Activated naive CD4-positive, alpha-beta T cell treated with anti-CD3 and anti-CD28 coated beads, Interleukin-2, amount 10 ng/mL, durations not matched to agents 7 days and 5 days (primary cell): ENCODE data around the gene OBSCN.

Experiments used
- CTCF ChIA-PET: fragments of 350-600 bp; sonication (Branson Sonifier 250); formaldehyde crosslinking; loops from one replicate; lab custom pipeline; 2021; ENCODE audit warnings: antibody characterized with exemption; lab: Charles Lee
- DNase-seq: peaks from one replicate; pipeline ENCODE4 v3.0.0-alpha.2; 2020
- H3K27ac Mint-ChIP-seq: one replicate; pipeline ENCODE4 v1.8.0; 2021; ENCODE audit warnings: mild to moderate bottlenecking, moderate library complexity, mixed read lengths
- H3K27me3 Mint-ChIP-seq: one replicate; pipeline ENCODE4 v1.8.0; 2021; ENCODE audit warnings: mild to moderate bottlenecking, mixed read lengths
- H3K36me3 Mint-ChIP-seq: one replicate; pipeline ENCODE4 v1.8.0; 2021; ENCODE audit warnings: mixed read lengths
- H3K4me1 Mint-ChIP-seq: one replicate; pipeline ENCODE4 v1.8.0; 2021; ENCODE audit warnings: mixed read lengths
- H3K4me3 Mint-ChIP-seq: one replicate; pipeline ENCODE4 v1.8.0; 2021; ENCODE audit warnings: mild to moderate bottlenecking, moderate library complexity, mixed read lengths
- H3K9me3 Mint-ChIP-seq: one replicate; pipeline ENCODE4 v1.8.0; 2021; ENCODE audit warnings: mixed read lengths

The OBSCN gene

GRCh38 chr1:228286505-228287417, 78.9 kb downstream of the OBSCN start:
- CTCF ChIA-PET, result no interaction called here
- no peaks in the 10 kb centered on the region for H3K36me3 Mint-ChIP-seq
- H3K9me3 Mint-ChIP-seq, result no peaks in the 10 kb centered on the region
- peak; percentile 16 for DNase-seq
- H3K4me1 Mint-ChIP-seq, result peaks cover 5% of the 10 kb centered on the region
- H3K27ac Mint-ChIP-seq, result no peak overlapping the region
- H3K27me3 Mint-ChIP-seq, result no peaks in the 10 kb centered on the region
- H3K4me3 Mint-ChIP-seq, result no peak overlapping the region

DNA sequence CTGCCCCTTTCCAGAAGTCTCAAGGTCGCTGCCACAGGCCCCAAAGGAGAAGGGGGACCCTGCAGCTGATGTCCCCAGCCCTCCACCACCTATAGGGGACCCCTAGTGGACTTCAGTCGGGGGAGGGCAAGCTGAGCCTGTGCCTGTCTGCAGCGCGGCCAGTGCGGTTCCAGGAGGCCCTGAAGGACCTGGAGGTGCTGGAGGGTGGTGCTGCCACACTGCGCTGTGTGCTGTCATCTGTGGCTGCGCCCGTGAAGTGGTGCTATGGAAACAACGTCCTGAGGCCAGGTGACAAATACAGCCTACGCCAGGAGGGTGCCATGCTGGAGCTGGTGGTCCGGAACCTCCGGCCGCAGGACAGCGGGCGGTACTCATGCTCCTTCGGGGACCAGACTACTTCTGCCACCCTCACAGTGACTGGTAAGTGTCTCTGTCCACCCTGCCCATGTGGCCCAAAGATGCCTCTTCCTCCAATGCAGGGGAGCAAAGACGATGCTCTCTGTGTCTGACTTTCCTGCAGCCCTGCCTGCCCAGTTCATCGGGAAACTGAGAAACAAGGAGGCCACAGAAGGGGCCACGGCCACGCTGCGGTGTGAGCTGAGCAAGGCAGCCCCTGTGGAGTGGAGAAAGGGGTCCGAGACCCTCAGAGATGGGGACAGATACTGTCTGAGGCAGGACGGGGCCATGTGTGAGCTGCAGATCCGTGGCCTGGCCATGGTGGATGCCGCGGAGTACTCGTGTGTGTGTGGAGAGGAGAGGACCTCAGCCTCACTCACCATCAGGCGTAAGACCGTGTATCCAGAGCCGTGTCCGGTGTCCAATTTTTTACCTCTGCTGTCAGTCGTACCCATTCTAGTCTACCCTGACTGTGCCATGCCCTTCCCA, 79.9 kb downstream of the OBSCN start:
- H3K36me3 Mint-ChIP-seq, result no peaks in the 10 kb centered on the region
- H3K4me1 Mint-ChIP-seq, result peaks cover 5% of the 10 kb centered on the region
- no peak for DNase-seq
- no peak overlapping the region for H3K4me3 Mint-ChIP-seq
- CTCF ChIA-PET, result interaction anchor here (0.6 kb wide), 1 partner anchor 116 kb away, joined by 3 read pairs; no protein-coding TSS in a partner anchor
- no peaks in the 10 kb centered on the region for H3K27me3 Mint-ChIP-seq
- H3K27ac Mint-ChIP-seq, result no peak overlapping the region
- H3K9me3 Mint-ChIP-seq, result no peaks in the 10 kb centered on the region

DNA sequence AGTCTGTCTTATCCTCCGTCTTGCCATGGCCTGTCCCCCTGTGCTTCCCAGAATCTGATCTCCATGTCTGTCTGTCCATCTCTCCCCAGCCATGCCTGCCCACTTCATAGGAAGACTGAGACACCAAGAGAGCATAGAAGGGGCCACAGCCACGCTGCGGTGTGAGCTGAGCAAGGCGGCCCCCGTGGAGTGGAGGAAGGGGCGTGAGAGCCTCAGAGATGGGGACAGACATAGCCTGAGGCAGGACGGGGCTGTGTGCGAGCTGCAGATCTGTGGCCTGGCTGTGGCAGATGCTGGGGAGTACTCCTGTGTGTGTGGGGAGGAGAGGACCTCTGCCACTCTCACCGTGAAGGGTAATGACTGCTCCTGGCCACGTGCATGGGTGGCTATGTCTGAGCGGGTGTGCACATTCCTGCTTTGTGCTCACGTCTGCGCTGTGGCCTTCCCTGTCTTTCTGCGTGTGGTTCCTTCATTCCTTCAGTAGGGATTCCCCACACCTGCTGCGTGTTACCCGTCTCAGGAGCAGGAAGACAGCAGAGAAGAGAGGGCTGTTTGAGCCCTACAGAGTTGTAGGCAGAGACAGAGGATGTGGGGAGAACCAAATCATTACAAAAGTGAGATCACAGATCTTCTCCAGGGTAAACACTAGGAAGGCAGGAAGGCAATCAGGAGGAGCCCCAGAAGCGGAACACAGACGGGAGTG, 80.8 kb downstream of the OBSCN start:
- Mint-ChIP-seq H3K9me3 (no peaks in the 10 kb centered on the region), H3K27ac (no peak overlapping the region), H3K4me1 (peaks cover 5% of the 10 kb centered on the region), H3K36me3 (no peaks in the 10 kb centered on the region), H3K4me3 (no peak overlapping the region), H3K27me3 (no peaks in the 10 kb centered on the region)
- no peak for DNase-seq
- CTCF ChIA-PET, result interaction anchor here (0.6 kb wide), 1 partner anchor 115 kb away, joined by 3 read pairs; no protein-coding TSS in a partner anchor

GRCh38 chr1:228289239-228289849, 81.5 kb downstream of the OBSCN start:
- no peak overlapping the region for H3K4me3 Mint-ChIP-seq
- no peak overlapping the region for H3K27ac Mint-ChIP-seq
- DNase-seq, result no peak

GRCh38 chr1:228289996-228290881, 82.4 kb downstream of the OBSCN start:
- no peaks in the 10 kb centered on the region for H3K27me3 Mint-ChIP-seq
- no peak overlapping the region for H3K4me3 Mint-ChIP-seq
- no peak overlapping the region for H3K27ac Mint-ChIP-seq
- CTCF ChIA-PET, result no interaction called here
- no peaks in the 10 kb centered on the region for H3K36me3 Mint-ChIP-seq
- no peak for DNase-seq
- H3K9me3 Mint-ChIP-seq, result no peaks in the 10 kb centered on the region
- H3K4me1 Mint-ChIP-seq, result peaks cover 5% of the 10 kb centered on the region

More at GRCh38 chr1:228289239-228289849, 81.5 kb downstream of the OBSCN start:
- H3K4me1 Mint-ChIP-seq, result peaks cover 5% of the 10 kb centered on the region
- no peaks in the 10 kb centered on the region for H3K9me3 Mint-ChIP-seq
- H3K36me3 Mint-ChIP-seq, result no peaks in the 10 kb centered on the region
- CTCF ChIA-PET, result no interaction called here
- no peaks in the 10 kb centered on the region for H3K27me3 Mint-ChIP-seq

- CTCF ChIA-PET, result no interaction called here
- H3K27ac Mint-ChIP-seq, result no peak overlapping the region
- peaks cover 2% of the 10 kb centered on the region for H3K36me3 Mint-ChIP-seq
- peaks cover 2% of the 10 kb centered on the region for H3K4me1 Mint-ChIP-seq
- peaks cover 3% of the 10 kb centered on the region for H3K9me3 Mint-ChIP-seq
- no peak overlapping the region for H3K4me3 Mint-ChIP-seq
- no peak for DNase-seq
- no peaks in the 10 kb centered on the region for H3K27me3 Mint-ChIP-seq
These were observed 84.2 kb downstream of the OBSCN start for GRCh38 chr1:228291906-228292608.

DNA sequence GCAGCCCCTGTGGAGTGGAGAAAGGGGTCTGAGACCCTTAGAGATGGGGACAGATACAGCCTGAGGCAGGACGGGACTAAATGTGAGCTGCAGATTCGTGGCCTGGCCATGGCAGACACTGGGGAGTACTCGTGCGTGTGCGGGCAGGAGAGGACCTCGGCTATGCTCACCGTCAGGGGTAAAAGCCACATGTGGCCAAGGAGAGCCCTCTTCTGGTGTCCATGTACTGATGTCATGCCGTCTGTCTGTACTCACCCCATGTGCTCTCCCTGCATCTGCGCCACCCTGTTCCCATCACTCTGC, 84.7 kb downstream of the OBSCN start:
- Mint-ChIP-seq H3K4me3 (no peak overlapping the region), H3K4me1 (peaks cover 2% of the 10 kb centered on the region), H3K36me3 (peaks cover 6% of the 10 kb centered on the region), H3K27ac (no peak overlapping the region), H3K27me3 (no peaks in the 10 kb centered on the region), H3K9me3 (peaks cover 8% of the 10 kb centered on the region)
- CTCF ChIA-PET, result no interaction called here
- no peak for DNase-seq

DNA sequence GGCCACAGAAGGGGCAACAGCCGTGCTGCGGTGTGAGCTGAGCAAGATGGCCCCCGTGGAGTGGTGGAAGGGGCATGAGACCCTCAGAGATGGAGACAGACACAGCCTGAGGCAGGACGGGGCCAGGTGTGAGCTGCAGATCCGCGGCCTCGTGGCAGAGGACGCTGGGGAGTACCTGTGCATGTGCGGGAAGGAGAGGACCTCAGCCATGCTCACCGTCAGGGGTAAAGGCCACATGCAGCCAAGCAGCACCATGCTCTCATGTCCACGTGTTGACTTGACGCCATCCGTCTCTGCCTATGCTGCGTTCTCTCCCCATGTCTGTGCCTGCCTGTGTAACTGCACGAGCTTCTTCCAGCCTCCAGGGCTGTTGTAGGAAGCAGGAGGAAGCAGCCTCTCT, 85.5 kb downstream of the OBSCN start:
- CTCF ChIA-PET, result no interaction called here
- Mint-ChIP-seq H3K9me3 (peaks cover 16% of the 10 kb centered on the region), H3K36me3 (peaks cover 8% of the 10 kb centered on the region), H3K27ac (no peak overlapping the region), H3K4me1 (peaks cover 2% of the 10 kb centered on the region), H3K4me3 (no peak overlapping the region), H3K27me3 (no peaks in the 10 kb centered on the region)
- DNase-seq, result no peak

- CTCF ChIA-PET, result no interaction called here
- no peak for DNase-seq
These were observed 86.1 kb downstream of the OBSCN start for GRCh38 chr1:228293816-228294500.

GRCh38 chr1:228294717-228295116, 86.9 kb downstream of the OBSCN start:
- no peak for DNase-seq
- CTCF ChIA-PET, result no interaction called here
- Mint-ChIP-seq H3K27ac (no peak overlapping the region), H3K27me3 (no peaks in the 10 kb centered on the region), H3K36me3 (peaks cover 14% of the 10 kb centered on the region), H3K4me1 (no peaks in the 10 kb centered on the region), H3K9me3 (peaks cover 25% of the 10 kb centered on the region), H3K4me3 (no peak overlapping the region)

More at GRCh38 chr1:228293816-228294500, 86.1 kb downstream of the OBSCN start:
- peaks cover 20% of the 10 kb centered on the region for H3K9me3 Mint-ChIP-seq
- H3K4me3 Mint-ChIP-seq, result no peak overlapping the region
- peaks cover 12% of the 10 kb centered on the region for H3K36me3 Mint-ChIP-seq
- peaks cover 1% of the 10 kb centered on the region for H3K4me1 Mint-ChIP-seq
- no peak overlapping the region for H3K27ac Mint-ChIP-seq
- no peaks in the 10 kb centered on the region for H3K27me3 Mint-ChIP-seq

DNA sequence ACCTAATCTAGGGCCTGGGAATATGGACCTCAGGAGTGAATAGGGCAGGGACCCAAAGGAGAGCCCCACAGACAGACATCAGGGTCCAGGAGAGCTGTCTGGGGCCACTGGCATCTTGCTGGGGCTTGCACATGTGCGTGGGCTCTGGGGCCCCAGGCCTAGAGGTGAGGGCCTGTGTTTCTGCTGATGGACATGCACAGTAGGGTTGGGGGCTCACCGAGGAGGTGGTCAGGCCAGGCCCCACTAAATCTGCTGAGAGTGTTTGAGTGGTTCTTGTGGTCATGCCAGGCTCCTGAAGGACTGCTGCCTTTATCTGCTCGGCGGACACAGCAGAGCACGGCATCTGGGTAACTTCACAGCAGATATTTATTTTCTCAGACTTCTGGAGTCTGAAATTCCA, 87.4 kb downstream of the OBSCN start:
- peaks cover 27% of the 10 kb centered on the region for H3K9me3 Mint-ChIP-seq
- DNase-seq, result no peak
- H3K27me3 Mint-ChIP-seq, result no peaks in the 10 kb centered on the region
- no peaks in the 10 kb centered on the region for H3K4me1 Mint-ChIP-seq
- no peak overlapping the region for H3K4me3 Mint-ChIP-seq
- peaks cover 16% of the 10 kb centered on the region for H3K36me3 Mint-ChIP-seq
- CTCF ChIA-PET, result no interaction called here
- H3K27ac Mint-ChIP-seq, result no peak overlapping the region

DNA sequence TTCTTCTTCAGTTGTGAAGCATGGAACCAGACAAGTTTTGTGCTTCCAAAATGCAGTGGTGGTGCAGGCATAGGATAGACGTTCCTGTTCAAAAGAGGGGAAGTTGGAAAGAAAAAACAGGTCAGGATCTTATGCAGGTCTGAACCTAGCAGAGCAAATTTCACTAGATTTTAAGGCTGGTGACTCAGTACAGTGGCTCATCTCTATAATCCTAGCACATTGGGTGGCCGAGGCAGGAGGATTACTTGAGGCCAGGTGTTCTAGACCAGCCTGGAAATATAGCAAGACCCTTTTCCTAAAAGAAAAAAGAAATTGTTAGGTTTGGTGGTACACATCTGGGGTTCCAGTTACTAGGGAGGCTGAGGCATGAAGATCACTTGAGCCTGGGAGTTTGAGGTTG, 88.1 kb downstream of the OBSCN start:
- Mint-ChIP-seq H3K9me3 (peaks cover 33% of the 10 kb centered on the region), H3K4me3 (no peak overlapping the region), H3K27ac (no peak overlapping the region), H3K36me3 (peaks cover 18% of the 10 kb centered on the region), H3K27me3 (no peaks in the 10 kb centered on the region), H3K4me1 (no peaks in the 10 kb centered on the region)
- CTCF ChIA-PET, result no interaction called here
- DNase-seq, result no peak
